Dendritic cell treated with granulocyte-macrophage colony-stimulating factor and Interleukin-4, amounts not matched to agents 40 ng/mL and 50 ng/mL, for 4 days (primary cell): Measurements from ENCODE around the gene RAET1G.
"Not testable (repeated sequence)": the region's sequence is repeated elsewhere in the genome, so short reads cannot be mapped to it uniquely, and the experiment has no call there.

ENCODE experiments used
- H3K27ac Mint-ChIP-seq: one replicate; pipeline ENCODE4 v1.8.0; 2022; ENCODE audit warnings: mild to moderate bottlenecking, mixed read lengths
- H3K27me3 Mint-ChIP-seq: one replicate; pipeline ENCODE4 v1.8.0; 2022; ENCODE audit warnings: mild to moderate bottlenecking, mixed read lengths
- H3K36me3 Mint-ChIP-seq: one replicate; pipeline ENCODE4 v1.8.0; 2022; ENCODE audit warnings: low read depth, mixed read lengths
- H3K4me1 Mint-ChIP-seq: one replicate; pipeline ENCODE4 v1.8.0; 2022; ENCODE audit warnings: low read depth, mixed read lengths
- H3K4me3 Mint-ChIP-seq: one replicate; pipeline ENCODE4 v1.8.0; 2022; ENCODE audit warnings: mild to moderate bottlenecking, moderate library complexity, mixed read lengths
- H3K9me3 Mint-ChIP-seq: one replicate; pipeline ENCODE4 v1.8.0; 2022; ENCODE audit warnings: mixed read lengths
- intact Hi-C: fragments of 100-400 bp; cut with micrococcal nuclease; formaldehyde crosslinking; loops from one replicate; pipeline ENCODE4 v1.15.0; 2022

Gene RAET1G, protein sequence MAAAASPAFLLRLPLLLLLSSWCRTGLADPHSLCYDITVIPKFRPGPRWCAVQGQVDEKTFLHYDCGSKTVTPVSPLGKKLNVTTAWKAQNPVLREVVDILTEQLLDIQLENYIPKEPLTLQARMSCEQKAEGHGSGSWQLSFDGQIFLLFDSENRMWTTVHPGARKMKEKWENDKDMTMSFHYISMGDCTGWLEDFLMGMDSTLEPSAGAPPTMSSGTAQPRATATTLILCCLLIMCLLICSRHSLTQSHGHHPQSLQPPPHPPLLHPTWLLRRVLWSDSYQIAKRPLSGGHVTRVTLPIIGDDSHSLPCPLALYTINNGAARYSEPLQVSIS

DNA sequence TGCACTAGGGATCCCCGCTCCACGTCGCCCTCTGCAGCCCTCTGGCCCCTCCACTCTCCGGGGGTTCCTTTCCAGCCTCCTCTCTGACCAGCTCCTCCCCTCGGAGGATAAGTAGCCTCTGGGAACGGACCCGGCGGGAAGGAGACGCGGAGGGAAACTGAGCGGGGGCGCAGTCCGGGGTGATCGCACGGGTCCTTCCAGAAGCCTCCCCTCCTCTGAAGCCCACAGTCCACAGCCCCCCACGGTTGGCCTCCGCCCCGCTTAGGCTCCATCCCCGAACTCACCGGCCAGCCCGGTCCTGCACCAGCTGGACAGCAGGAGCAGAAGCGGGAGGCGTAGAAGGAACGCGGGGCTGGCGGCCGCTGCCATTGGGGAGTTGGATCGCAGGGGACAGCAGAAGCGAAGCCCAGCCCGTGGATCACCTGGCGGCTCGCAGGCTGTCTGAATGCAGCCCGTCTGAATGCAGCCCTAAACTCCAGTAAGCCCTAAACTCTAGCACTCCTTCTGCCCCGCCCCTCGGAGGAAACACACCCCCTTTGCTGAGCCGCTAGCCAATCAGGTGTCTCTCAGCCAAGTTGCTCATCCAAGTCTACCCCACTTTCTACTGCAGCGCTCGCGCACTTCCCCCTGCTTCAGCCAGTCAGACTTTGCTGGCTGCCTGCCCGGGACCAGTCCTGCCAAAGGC lies at the start of gene RAET1G:
RAET1G (minus strand) TSS at position 480 of the 685 bp plus-strand sequence; CDS start at position 369, 111 bp downstream.
- Mint-ChIP-seq H3K9me3 (no peaks in the 10 kb centered on the region), H3K36me3 (no peaks in the 10 kb centered on the region), H3K4me1 (peaks cover 33% of the 10 kb centered on the region), H3K4me3 (peak within 1 kb of the TSS; percentile 72), H3K27ac (peak within 1 kb of the TSS; percentile 53), H3K27me3 (peaks cover 82% of the 10 kb centered on the region)
- intact Hi-C loops, result loop anchor here (2.0 kb wide), 1 partner anchor 58 kb away; the partner anchor contains the start of gene LRP11

DNA sequence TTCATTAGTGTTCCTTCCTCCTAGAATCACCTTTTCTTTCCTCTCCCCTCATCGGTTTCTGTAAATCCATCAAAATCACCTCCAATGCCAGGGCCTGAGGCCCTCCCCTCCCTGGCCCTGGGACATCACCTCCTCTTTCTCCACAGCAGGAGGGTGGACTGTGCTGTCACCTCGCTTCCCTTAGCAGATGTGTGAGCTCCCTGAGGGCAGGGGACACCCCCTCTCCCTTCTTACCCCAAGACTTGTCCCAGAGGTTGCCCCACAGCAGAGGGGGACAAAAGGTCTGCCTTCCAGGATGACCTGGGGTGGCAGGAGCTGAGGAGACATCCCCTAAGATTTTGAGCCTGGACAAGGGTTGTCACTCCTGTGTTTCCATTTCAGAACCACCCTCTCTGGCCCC lies 46.7 kb upstream of the RAET1G start:
- Mint-ChIP-seq H3K36me3 (no peaks in the 10 kb centered on the region), H3K4me3 (no peak overlapping the region), H3K4me1 (peaks cover 15% of the 10 kb centered on the region), H3K27ac (no peak overlapping the region), H3K9me3 (no peaks in the 10 kb centered on the region), H3K27me3 (peaks cover 74% of the 10 kb centered on the region)
- intact Hi-C loops, result no loop called here

DNA sequence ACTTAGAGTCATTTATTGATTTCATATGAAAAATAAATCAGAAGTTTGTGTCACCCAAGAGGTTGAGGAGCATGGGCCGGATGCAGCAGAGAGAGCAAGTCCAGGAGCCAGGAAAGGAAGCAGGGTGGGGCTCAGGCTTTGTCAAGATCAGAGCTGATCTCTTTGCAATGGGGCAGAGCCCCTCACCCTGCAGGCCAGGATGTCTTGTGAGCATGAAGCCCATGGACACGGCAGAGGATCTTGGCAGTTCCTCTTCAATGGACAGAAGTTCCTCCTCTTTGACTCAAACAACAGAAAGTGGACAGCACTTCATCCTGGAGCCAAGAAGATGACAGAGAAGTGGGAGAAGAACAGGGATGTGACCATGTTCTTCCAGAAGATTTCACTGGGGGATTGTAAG lies 46.0 kb upstream of the RAET1G start:
- H3K9me3 Mint-ChIP-seq, intact Hi-C loops, H3K4me3 Mint-ChIP-seq, H3K27ac Mint-ChIP-seq, H3K36me3 Mint-ChIP-seq: not testable (repeated sequence)
- H3K4me1 Mint-ChIP-seq, result peaks cover 23% of the 10 kb centered on the region
- H3K27me3 Mint-ChIP-seq, result peaks cover 74% of the 10 kb centered on the region

DNA sequence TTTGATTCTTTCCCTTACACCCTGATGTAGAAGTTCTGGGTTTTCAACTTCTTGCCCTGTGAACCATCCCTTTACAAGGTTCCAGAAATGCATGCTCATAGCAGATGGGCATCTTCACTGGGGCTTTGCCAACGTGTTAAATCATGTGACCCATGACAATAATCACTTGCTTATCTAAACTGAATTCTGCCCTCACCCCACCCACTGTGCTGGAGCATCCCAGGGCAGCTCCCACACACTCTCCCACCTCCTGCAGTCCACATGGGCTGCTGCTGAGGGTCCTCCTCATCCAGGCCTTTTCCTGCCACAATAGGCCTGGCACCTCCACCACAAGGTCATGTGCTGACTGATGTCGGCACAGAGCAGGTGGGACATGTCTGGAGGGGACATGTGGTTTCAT lies 45.1 kb upstream of the RAET1G start:
- Mint-ChIP-seq H3K27me3 (peaks cover 79% of the 10 kb centered on the region), H3K4me1 (peaks cover 32% of the 10 kb centered on the region)
- H3K27ac Mint-ChIP-seq, H3K4me3 Mint-ChIP-seq, intact Hi-C loops, H3K9me3 Mint-ChIP-seq, H3K36me3 Mint-ChIP-seq: not testable (repeated sequence)

DNA sequence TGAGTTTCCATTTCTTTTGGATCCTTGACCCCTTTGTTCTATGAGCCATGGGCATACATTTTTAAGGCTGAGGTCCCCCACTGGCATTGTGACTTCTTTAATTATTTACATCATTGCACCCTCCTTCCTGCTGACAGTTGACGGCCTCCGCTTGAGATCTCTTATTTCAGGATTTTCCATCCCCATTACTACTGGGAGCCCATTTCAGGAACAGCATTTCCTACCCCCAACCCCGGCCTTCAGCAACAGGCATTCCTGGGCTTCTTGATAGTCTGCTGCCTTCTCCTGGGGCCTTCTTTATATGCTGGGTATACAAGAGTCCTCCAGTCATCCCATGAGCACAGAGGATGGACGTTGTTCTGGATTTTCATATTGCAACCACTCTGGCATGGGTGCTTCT lies 44.7 kb upstream of the RAET1G start:
- no peaks in the 10 kb centered on the region for H3K9me3 Mint-ChIP-seq
- H3K4me1 Mint-ChIP-seq, result peaks cover 34% of the 10 kb centered on the region
- H3K27ac Mint-ChIP-seq, result no peak overlapping the region
- no peak overlapping the region for H3K4me3 Mint-ChIP-seq
- H3K36me3 Mint-ChIP-seq, result no peaks in the 10 kb centered on the region
- H3K27me3 Mint-ChIP-seq, result peaks cover 80% of the 10 kb centered on the region
- intact Hi-C loops, result no loop called here

DNA sequence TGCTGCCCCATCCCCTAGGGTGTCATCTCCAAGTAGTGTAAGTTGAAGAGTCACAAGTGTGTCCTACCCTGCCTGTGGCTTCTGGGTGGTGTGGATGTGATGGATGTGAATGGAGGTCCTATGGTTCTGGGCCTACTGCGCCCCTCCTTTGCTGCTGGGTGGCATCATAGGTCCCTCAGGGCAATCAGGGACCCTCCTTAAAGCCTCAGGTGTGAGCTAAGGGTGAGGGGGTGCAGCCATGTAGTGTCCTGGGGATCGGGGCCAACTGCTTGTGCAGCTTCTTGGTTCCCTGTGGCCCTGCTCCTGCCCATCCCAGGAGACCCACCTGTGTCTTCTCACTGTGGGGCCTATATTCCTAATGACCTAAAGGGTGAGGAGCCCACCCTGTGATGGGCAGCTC lies 43.4 kb upstream of the RAET1G start:
- intact Hi-C loops, H3K36me3 Mint-ChIP-seq, H3K27ac Mint-ChIP-seq, H3K4me3 Mint-ChIP-seq, H3K9me3 Mint-ChIP-seq: not testable (repeated sequence)
- Mint-ChIP-seq H3K27me3 (peaks cover 85% of the 10 kb centered on the region), H3K4me1 (peaks cover 34% of the 10 kb centered on the region)

DNA sequence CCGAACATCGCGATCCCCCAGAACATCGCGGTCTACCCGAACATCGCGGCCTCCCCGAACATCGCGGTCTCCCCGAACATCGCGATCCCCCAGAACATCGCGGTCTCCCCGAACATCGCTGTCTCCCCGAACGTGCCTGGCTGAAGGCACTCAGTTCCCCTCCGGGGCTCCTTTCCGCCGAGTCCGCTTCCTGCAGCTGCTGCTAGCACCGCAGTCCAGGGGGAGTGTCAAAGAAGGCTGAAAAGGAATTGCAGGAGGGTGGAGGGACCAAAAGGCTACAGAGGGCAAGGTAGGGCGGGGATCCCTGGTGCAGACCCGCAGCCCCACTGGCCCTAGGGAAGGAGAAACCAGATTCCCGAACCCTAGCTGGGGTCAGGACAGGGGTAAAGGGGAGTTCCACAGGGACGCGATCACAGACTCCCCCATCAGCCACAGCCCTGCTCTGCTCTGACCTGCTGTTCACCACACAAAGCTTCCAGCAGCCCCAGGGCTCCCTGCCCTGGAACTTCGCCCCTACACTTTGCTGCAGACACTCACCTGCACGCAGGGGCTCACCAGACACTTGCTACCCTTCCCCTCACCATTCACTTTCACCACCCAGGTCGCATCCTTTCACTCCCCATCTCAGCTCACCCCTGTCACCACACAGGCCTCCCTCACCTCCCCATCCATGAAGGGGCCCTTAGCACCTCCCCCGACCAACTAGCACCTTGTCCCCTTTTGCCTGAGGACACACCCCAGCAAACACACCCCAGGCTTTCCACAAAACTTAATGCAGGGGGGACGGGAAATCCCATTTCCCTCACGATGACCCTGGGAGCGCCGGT lies 42.5 kb upstream of the RAET1G start:
- Mint-ChIP-seq H3K4me3 (peak overlapping the region; percentile 76), H3K4me1 (peaks cover 34% of the 10 kb centered on the region), H3K27me3 (peaks cover 85% of the 10 kb centered on the region), H3K9me3 (no peaks in the 10 kb centered on the region), H3K36me3 (no peaks in the 10 kb centered on the region), H3K27ac (peak overlapping the region; percentile 82)
- intact Hi-C loops, result loop anchor here (2.0 kb wide), 1 partner anchor 39 kb away; no protein-coding TSS in a partner anchor

DNA sequence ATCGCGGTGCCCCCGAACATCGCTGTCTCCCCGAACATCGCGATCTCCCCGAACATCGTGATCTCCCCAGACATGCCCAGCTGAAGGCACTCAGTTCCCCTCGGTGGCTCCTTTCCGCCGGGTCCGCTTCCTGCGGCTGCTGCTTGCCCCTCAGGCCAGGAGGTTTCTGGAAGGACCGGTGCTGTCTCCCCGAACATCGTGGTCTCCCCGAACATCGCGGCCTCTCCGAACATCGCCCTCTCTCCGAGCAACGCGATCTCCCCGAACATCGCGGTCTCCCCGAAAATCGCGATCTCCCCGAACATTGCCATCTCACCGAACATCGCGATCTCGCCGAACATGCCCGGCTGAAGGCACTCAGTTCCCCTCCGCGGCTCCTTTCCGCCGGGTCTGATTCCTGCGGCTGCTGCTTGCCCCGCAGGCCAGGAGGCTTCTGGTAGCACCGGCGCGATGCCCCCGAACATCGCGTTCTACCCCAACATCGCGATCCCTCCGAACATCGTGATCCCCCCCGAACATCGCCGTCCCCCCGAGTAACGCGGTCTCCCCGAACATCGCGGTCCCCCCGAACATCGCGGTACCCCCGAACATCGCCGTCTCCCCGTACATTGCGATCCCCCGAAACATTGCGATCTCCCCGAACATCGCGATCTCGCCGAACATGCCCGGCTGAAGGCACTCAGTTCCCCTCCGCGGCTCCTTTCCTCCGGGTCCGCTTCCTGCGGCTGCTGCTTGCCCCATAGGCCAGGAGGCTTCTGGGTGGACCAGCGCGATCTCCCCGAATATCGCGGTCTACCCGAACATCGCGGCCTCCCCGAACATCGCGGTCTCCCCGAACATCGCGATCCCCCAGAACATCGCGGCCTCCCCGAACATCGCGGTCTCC lies 41.6 kb upstream of the RAET1G start:
- H3K36me3 Mint-ChIP-seq, result no peaks in the 10 kb centered on the region
- peaks cover 83% of the 10 kb centered on the region for H3K27me3 Mint-ChIP-seq
- intact Hi-C loops, result loop anchor here (2.0 kb wide), 1 partner anchor 40 kb away; no protein-coding TSS in a partner anchor

DNA sequence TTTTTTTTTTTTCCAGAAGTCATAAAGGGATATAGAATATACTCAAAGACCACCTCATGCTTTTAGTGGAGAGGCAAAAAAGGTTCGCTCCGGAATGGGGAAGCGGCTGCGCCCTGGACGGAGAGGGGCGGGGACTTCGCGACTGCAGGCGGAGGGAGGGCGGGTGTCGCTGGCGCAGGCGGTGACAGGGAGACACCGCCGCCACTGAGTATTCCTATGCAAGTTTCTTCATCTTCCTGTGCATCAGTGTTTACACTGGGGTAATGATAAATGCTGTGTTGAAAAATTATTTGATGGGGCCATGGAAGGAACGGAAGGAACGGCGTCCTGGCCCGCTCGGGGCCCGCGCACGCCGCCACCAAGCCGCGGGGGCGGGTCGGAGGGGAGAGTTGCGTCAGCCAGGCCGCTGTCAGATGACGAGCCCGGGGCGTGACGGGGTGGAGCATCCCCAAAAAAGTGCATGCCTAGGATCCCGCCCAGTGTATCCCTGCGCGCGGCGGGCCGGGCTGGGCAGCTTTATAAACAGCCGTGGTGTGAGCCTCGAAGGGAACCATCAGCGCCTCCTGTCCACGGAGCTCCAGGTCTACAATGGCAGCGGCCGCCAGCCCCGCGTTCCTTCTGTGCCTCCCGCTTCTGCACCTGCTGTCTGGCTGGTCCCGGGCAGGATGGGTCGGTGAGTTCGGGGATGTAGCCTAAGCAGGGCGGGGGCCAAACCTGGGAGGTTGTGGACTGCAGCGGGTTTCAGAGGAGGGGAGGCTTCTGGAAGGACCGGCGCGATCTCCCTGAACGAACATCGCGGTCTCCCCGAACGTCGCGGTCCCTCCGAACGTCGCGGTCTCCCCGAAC lies 40.8 kb upstream of the RAET1G start, which contains the start of gene ULBP1:
ULBP1 (plus strand) TSS at position 482 of the 846 bp plus-strand sequence; CDS start at position 589, 107 bp downstream.
- Mint-ChIP-seq H3K4me3 (peak within 1 kb of the TSS; percentile 76), H3K36me3 (no peaks in the 10 kb centered on the region)
- intact Hi-C loops, result loop anchor here (2.0 kb wide), 1 partner anchor 41 kb away; no protein-coding TSS in a partner anchor

More for the DNA sequence above, 41.6 kb upstream of the RAET1G start:
- H3K9me3 Mint-ChIP-seq, result no peaks in the 10 kb centered on the region
- peaks cover 34% of the 10 kb centered on the region for H3K4me1 Mint-ChIP-seq
- H3K4me3 Mint-ChIP-seq, result peak overlapping the region; percentile 76
- H3K27ac Mint-ChIP-seq, result peak overlapping the region; percentile 82

DNA sequence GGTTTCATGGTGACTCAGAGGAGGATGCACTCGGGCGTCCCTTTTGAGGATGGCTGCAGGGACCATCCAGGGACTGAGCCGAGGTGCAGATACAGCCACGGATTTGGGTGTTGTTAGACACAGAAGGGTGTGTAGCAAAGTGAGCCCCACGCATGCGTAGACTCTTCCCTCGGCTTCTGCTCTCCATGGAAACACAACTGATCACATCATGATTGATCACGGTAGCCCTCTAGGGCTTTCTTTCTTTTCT lies 40.2 kb upstream of the RAET1G start:
- intact Hi-C loops, result no loop called here
- Mint-ChIP-seq H3K27me3 (peaks cover 84% of the 10 kb centered on the region), H3K27ac (peak overlapping the region; percentile 82), H3K9me3 (no peaks in the 10 kb centered on the region), H3K36me3 (no peaks in the 10 kb centered on the region), H3K4me3 (peak overlapping the region; percentile 76), H3K4me1 (peaks cover 29% of the 10 kb centered on the region)

More for the DNA sequence above, 40.8 kb upstream of the RAET1G start, which contains the start of gene ULBP1:
- Mint-ChIP-seq H3K27me3 (peaks cover 86% of the 10 kb centered on the region), H3K27ac (peak within 1 kb of the TSS; percentile 82), H3K4me1 (peaks cover 29% of the 10 kb centered on the region), H3K9me3 (no peaks in the 10 kb centered on the region)

DNA sequence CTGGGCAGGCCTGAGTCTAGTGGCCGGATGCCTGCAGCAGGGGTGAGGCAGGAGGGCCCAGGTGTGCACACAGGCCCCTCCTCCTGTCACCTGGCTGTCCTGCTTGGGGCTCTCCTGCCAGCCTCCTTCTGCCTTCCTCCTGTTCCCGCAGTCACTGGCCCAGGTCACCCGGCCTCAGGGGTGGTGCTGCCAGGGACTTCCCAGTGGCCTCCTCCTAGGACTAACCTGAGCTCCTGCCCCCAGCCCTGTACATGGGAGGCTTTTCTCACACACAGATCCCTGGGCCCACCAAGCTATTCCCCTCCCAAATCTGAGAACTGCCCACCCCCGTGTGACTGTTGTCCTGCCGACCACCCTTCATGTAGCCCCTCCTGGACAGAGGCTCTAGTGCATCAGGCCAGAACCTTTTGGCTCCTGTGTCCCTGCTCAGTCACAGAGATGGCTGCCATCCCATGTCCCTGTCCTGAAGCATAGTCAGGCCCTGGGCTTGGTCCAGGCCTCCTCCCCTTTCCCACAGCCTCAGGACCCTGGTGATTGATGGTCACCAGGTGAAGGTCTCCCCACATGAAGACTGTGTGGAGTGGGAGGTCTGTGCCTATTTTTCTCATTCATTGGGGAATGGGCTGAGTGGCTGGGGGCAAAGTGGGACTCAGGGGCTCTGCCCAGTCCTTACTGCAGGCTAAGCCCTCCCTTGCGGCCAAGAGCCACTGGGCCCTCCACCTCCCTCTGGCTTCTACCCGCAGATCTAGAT lies 39.7 kb upstream of the RAET1G start:
- H3K4me1 Mint-ChIP-seq, result peaks cover 29% of the 10 kb centered on the region
- no peaks in the 10 kb centered on the region for H3K9me3 Mint-ChIP-seq
- peak overlapping the region; percentile 76 for H3K4me3 Mint-ChIP-seq
- no peaks in the 10 kb centered on the region for H3K36me3 Mint-ChIP-seq
- intact Hi-C loops, result no loop called here
- peak overlapping the region; percentile 82 for H3K27ac Mint-ChIP-seq
- H3K27me3 Mint-ChIP-seq, result peaks cover 86% of the 10 kb centered on the region
